Measurements from ENCODE around the gene FAM210A.

The FAM210A gene

DNA sequence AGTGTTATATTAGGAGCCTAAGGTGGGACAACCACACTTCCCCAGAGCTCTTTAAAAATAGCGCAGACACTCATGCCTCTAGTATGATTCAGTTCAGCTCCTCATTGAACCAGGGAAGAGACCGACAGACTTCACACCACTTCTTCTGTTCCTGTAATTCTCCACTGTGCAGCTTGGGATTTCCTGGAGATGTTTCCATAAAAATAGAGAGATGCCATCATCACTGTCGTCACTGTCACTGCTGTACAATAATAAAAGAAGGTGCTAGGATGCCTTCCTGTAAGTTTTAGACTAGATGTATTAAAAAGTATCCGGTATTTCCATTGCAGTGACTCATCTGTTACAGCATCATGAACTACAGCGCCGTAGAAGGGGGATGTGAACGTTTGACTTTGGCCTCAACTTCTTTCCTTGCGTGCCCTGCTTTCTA lies 110.9 kb downstream of the FAM210A start:
- H3K27me3 ChIP-seq (replicated peaks; ENCODE audit: insufficient read depth, low read length), result 0 out of 2 replicates have a peak, but pooled peaks cover 3% of the 10 kb centered on the region
- H3K4me2 ChIP-seq (ENCODE audit: low read depth, low read length), result no peak overlapping the region
- H3K9me3 ChIP-seq (replicated peaks; ENCODE audit: insufficient read depth, low read length), result no peaks in the 10 kb centered on the region; the same call in 1 of the 2 replicates
- DNase-seq, result no peak
- H3F3A ChIP-seq (ENCODE audit: insufficient read depth, low read length), result peaks cover 32% of the 10 kb centered on the region
- H4K20me1 ChIP-seq (ENCODE audit: insufficient read depth, low read length), result no peaks in the 10 kb centered on the region
- H3K4me1 ChIP-seq (ENCODE audit: low read length), result peaks cover 33% of the 10 kb centered on the region
- no peaks in the 10 kb centered on the region for H3K79me2 ChIP-seq (ENCODE audit: low read length)
- H2AFZ ChIP-seq (ENCODE audit: low read length), result no peak overlapping the region
- no peaks in the 10 kb centered on the region for H3K9me2 ChIP-seq (replicated peaks; ENCODE audit: insufficient read depth, low read length)
- H3K36me3 ChIP-seq (replicated peaks; ENCODE audit: insufficient read depth, low read length), result no peaks in the 10 kb centered on the region
- no peak overlapping the region for H3K4me3 ChIP-seq (ENCODE audit: low read length)
- H3K27ac ChIP-seq (ENCODE audit: low read length), result no peak overlapping the region
- no peak overlapping the region for H3K9ac ChIP-seq (ENCODE audit: low read length)
- TF ChIP-seq EZH2 (optimal IDR thresholded peaks at IDR 0.05; ENCODE audit: low read depth, low read length), result no peak
- no peak for TF ChIP-seq EZH2phosphoT487 (IDR thresholded peaks at IDR 0.05; ENCODE audit: low read length)
- TF ChIP-seq, protein P1, sequence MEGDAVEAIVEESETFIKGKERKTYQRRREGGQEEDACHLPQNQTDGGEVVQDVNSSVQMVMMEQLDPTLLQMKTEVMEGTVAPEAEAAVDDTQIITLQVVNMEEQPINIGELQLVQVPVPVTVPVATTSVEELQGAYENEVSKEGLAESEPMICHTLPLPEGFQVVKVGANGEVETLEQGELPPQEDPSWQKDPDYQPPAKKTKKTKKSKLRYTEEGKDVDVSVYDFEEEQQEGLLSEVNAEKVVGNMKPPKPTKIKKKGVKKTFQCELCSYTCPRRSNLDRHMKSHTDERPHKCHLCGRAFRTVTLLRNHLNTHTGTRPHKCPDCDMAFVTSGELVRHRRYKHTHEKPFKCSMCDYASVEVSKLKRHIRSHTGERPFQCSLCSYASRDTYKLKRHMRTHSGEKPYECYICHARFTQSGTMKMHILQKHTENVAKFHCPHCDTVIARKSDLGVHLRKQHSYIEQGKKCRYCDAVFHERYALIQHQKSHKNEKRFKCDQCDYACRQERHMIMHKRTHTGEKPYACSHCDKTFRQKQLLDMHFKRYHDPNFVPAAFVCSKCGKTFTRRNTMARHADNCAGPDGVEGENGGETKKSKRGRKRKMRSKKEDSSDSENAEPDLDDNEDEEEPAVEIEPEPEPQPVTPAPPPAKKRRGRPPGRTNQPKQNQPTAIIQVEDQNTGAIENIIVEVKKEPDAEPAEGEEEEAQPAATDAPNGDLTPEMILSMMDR (IDR thresholded peaks at IDR 0.05; ENCODE audit: low read length), result no peak

DNA sequence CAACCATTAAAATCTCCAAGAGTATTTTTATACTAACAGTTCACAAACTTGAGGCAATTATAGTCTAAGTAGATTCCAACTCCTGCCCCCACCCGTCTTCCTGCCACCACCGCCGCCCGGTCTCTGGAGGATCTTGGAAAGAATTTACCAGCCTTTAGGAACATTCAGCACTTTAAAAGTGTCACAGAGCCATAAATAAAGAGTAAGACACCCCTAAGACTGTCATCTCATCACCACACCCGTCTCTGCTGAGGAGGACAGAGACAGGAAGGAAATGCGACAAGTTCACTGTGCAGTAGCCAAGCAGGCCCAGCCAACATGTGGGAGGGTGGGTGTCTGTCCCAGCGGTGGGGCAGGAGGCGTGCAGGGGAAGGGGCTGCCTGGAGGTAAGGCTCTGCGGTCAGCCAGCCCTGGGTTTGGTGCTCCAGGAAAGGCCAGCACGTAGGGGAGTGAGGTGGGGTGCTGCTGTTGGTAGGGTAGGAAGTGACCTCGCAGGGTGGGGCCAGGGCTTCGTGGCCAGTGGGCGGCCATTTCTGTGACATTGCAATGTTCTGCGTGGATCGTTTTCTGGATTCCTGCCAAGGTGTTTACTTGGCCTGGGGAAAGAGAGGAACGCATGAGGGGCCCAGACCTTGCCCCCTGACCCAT lies 111.6 kb downstream of the FAM210A start:
- no peak for DNase-seq
- no peak for TF ChIP-seq EZH2phosphoT487 (IDR thresholded peaks at IDR 0.05; ENCODE audit: low read length)
- TF ChIP-seq, protein P1 (IDR thresholded peaks at IDR 0.05; ENCODE audit: low read length), result no peak
- no peak for TF ChIP-seq EZH2 (optimal IDR thresholded peaks at IDR 0.05; ENCODE audit: low read depth, low read length)
- peak overlapping the region; percentile 96; the same call in 1 of the 2 replicates for H3K4me2 ChIP-seq (ENCODE audit: low read depth, low read length)
- H3K79me2 ChIP-seq (ENCODE audit: low read length), result no peaks in the 10 kb centered on the region
- H3K4me3 ChIP-seq (ENCODE audit: low read length), result no peak overlapping the region
- no peak overlapping the region for H3K27ac ChIP-seq (ENCODE audit: low read length)
- H4K20me1 ChIP-seq (ENCODE audit: insufficient read depth, low read length), result no peaks in the 10 kb centered on the region
- 0 out of 2 replicates have a peak, but pooled peaks cover 3% of the 10 kb centered on the region for H3K27me3 ChIP-seq (replicated peaks; ENCODE audit: insufficient read depth, low read length)
- no peaks in the 10 kb centered on the region for H3K36me3 ChIP-seq (replicated peaks; ENCODE audit: insufficient read depth, low read length)
- no peak overlapping the region for H2AFZ ChIP-seq (ENCODE audit: low read length)
- H3K9me3 ChIP-seq (replicated peaks; ENCODE audit: insufficient read depth, low read length), result no peaks in the 10 kb centered on the region; the same call in 1 of the 2 replicates
- H3K9me2 ChIP-seq (replicated peaks; ENCODE audit: insufficient read depth, low read length), result no peaks in the 10 kb centered on the region
- H3F3A ChIP-seq (ENCODE audit: insufficient read depth, low read length), result peaks cover 33% of the 10 kb centered on the region
- H3K4me1 ChIP-seq (ENCODE audit: low read length), result peaks cover 33% of the 10 kb centered on the region
- no peak overlapping the region for H3K9ac ChIP-seq (ENCODE audit: low read length)

DNA sequence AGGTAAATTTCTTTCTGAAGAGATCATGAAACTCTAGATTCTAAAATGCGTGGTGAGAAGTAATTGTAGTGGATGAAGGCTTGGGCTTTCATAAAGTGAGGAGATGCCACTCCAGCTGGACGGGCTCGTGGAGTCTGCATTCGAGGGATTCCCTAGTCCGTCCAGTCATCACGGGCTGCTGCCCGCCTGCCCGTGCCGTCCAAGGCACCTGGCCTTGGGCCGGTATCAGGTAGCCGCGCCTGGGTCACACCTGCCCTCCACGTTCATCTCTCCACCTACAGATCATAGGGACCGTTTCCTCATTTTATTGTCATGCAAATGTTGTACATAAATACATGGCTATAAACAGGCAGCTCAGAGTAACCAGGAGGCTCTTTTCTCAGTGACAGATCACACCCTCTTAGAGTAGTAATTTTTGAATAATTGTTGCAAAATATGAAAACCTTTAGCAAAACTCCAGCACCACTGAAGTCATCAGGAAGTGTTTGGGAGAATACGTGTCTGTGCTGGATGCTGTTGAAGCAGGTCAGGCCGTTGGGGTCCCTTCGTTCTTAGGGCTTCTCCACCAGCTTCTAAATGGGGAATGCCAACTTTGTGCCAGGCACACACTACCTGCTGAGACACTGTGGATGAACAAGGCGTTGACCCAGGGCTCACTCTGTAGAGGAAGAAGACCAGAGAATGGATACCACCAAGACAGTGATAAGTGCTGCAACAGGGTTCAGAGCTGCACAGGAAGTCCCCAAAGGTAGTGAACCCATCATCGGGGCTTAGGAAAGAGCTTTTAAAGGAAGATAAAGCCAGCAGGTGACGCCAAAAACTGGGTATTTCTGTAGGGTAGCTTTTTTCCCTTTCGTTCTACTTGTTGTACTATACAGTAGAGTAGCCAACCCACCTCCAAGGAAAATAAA lies 112.5 kb downstream of the FAM210A start:
- no peaks in the 10 kb centered on the region for H3K79me2 ChIP-seq (ENCODE audit: low read length)
- H3K9ac ChIP-seq (ENCODE audit: low read length), result peak overlapping the region; percentile 99
- H3K36me3 ChIP-seq (replicated peaks; ENCODE audit: insufficient read depth, low read length), result no peaks in the 10 kb centered on the region
- H3K4me1 ChIP-seq (ENCODE audit: low read length), result peaks cover 33% of the 10 kb centered on the region
- H4K20me1 ChIP-seq (ENCODE audit: insufficient read depth, low read length), result no peaks in the 10 kb centered on the region
- peak overlapping the region; percentile 59 for H3K4me3 ChIP-seq (ENCODE audit: low read length)
- TF ChIP-seq, protein P1 (IDR thresholded peaks at IDR 0.05; ENCODE audit: low read length), result no peak
- TF ChIP-seq EZH2 (optimal IDR thresholded peaks at IDR 0.05; ENCODE audit: low read depth, low read length), result no peak
- TF ChIP-seq EZH2phosphoT487 (IDR thresholded peaks at IDR 0.05; ENCODE audit: low read length), result no peak
- H2AFZ ChIP-seq (ENCODE audit: low read length), result no peak overlapping the region
- DNase-seq, result peak; percentile 45
- H3K27ac ChIP-seq (ENCODE audit: low read length), result peak overlapping the region; percentile 97
- 0 out of 2 replicates have a peak, but pooled peaks cover 3% of the 10 kb centered on the region for H3K27me3 ChIP-seq (replicated peaks; ENCODE audit: insufficient read depth, low read length)
- H3K4me2 ChIP-seq (ENCODE audit: low read depth, low read length), result peak overlapping the region; percentile 96
- H3K9me2 ChIP-seq (replicated peaks; ENCODE audit: insufficient read depth, low read length), result no peaks in the 10 kb centered on the region
- peaks cover 33% of the 10 kb centered on the region for H3F3A ChIP-seq (ENCODE audit: insufficient read depth, low read length)
- no peaks in the 10 kb centered on the region; the same call in 1 of the 2 replicates for H3K9me3 ChIP-seq (replicated peaks; ENCODE audit: insufficient read depth, low read length)
